ENCODE data around the gene ALDH3A1. TPM values are rescaled to one million over a fixed set of nuclear protein-coding genes. Genes with fewer than 3 reads are reported as not detected.

ALDH3A1 gene
- total RNA-seq, 1 experiment from 2014 or later, result not detected

- POLR2A ChIA-PET (ENCODE audit: low non-redundant PET), result no interaction called here
- no peaks in the 10 kb centered on the region for H3K36me3 ChIP-seq (ENCODE audit: insufficient read depth, low read length, poor library complexity, severe bottlenecking)
- no TSS peak for BruUV-seq (replicated peaks)
Observed at GRCh38 chr17:19712436-19713004, 35.6 kb downstream of the ALDH3A1 start.

DNA sequence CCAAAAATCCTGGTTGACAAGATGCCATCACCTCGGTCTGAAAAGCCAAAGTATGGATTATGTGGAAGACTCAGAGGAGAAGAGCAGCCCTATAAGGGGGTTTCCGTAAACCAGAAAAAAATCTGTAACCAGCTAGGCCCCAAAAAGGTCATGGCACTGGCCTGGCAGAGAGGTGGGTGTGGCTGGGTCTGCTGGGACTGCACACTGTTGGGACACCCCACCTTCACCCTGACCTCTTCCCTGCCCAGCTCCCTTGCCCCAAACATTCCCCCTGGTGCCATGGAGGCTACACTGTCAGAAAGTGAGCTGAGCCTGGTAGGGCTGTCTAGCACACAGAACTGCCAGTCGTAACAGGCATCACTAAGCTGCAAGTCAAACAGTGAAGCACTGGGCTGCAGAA, 38.3 kb downstream of the ALDH3A1 start:
- Histone ChIP-seq H3K9me3 (ENCODE audit: low read depth, low read length, poor library complexity, severe bottlenecking) (no peaks in the 10 kb centered on the region), H3K4me1 (ENCODE audit: insufficient read depth, low read length, poor library complexity, severe bottlenecking) (peaks cover 16% of the 10 kb centered on the region), H3K27ac (ENCODE audit: low read depth, low read length, poor library complexity, severe bottlenecking) (no peak overlapping the region), H3K4me3 (ENCODE audit: low read depth, low read length, poor library complexity, severe bottlenecking) (no peak overlapping the region), H3K27me3 (replicated peaks; ENCODE audit: insufficient read depth, low read depth, low read length, poor library complexity) (no peaks in the 10 kb centered on the region), H3K36me3 (ENCODE audit: insufficient read depth, low read length, poor library complexity, severe bottlenecking) (no peaks in the 10 kb centered on the region)
- CTCF ChIA-PET, result no interaction called here
- no TSS peak for BruUV-seq (replicated peaks)
- POLR2A ChIA-PET (ENCODE audit: low non-redundant PET), result no interaction called here
- DNase-seq (ENCODE audit: low spot score), result no peak
- intact Hi-C loops (cut with micrococcal nuclease; ENCODE audit: unreplicated experiment), result no loop called here
- TF ChIP-seq EZH2 (IDR thresholded peaks at IDR 0.05; ENCODE audit: borderline replicate concordance, low read depth, low read length, poor library complexity, severe bottlenecking) (no peak), CTCF (conservative IDR thresholded peaks at IDR 0.05; ENCODE audit: low read depth, low read length) (no peak)

More at GRCh38 chr17:19712436-19713004, 35.6 kb downstream of the ALDH3A1 start:
- Histone ChIP-seq H3K27me3 (replicated peaks; ENCODE audit: insufficient read depth, low read depth, low read length, poor library complexity) (no peaks in the 10 kb centered on the region), H3K4me3 (ENCODE audit: low read depth, low read length, poor library complexity, severe bottlenecking) (no peak overlapping the region), H3K4me1 (ENCODE audit: insufficient read depth, low read length, poor library complexity, severe bottlenecking) (peaks cover 1% of the 10 kb centered on the region), H3K9me3 (ENCODE audit: low read depth, low read length, poor library complexity, severe bottlenecking) (no peaks in the 10 kb centered on the region), H3K27ac (ENCODE audit: low read depth, low read length, poor library complexity, severe bottlenecking) (no peak overlapping the region)
- no peak for TF ChIP-seq EZH2 (IDR thresholded peaks at IDR 0.05; ENCODE audit: borderline replicate concordance, low read depth, low read length, poor library complexity, severe bottlenecking)
- TF ChIP-seq CTCF (conservative IDR thresholded peaks at IDR 0.05; ENCODE audit: low read depth, low read length), result no peak
- CTCF ChIA-PET, result no interaction called here
- no peak for DNase-seq (ENCODE audit: low spot score)
- intact Hi-C loops (cut with micrococcal nuclease; ENCODE audit: unreplicated experiment), result no loop called here

- POLR2A ChIA-PET (ENCODE audit: low non-redundant PET), result no interaction called here
- no peaks in the 10 kb centered on the region for H3K9me3 ChIP-seq (ENCODE audit: low read depth, low read length, poor library complexity, severe bottlenecking)
- no peak overlapping the region for H3K4me3 ChIP-seq (ENCODE audit: low read depth, low read length, poor library complexity, severe bottlenecking)
- no peak overlapping the region for H3K27ac ChIP-seq (ENCODE audit: low read depth, low read length, poor library complexity, severe bottlenecking)
- no peaks in the 10 kb centered on the region for H3K36me3 ChIP-seq (ENCODE audit: insufficient read depth, low read length, poor library complexity, severe bottlenecking)
- intact Hi-C loops (cut with micrococcal nuclease; ENCODE audit: unreplicated experiment), result no loop called here
- TF ChIP-seq CTCF (conservative IDR thresholded peaks at IDR 0.05; ENCODE audit: low read depth, low read length), result no peak
- no peak for TF ChIP-seq EZH2 (IDR thresholded peaks at IDR 0.05; ENCODE audit: borderline replicate concordance, low read depth, low read length, poor library complexity, severe bottlenecking)
- CTCF ChIA-PET, result no interaction called here
- no TSS peak for BruUV-seq (replicated peaks)
- peaks cover 16% of the 10 kb centered on the region for H3K4me1 ChIP-seq (ENCODE audit: insufficient read depth, low read length, poor library complexity, severe bottlenecking)
- H3K27me3 ChIP-seq (replicated peaks; ENCODE audit: insufficient read depth, low read depth, low read length, poor library complexity), result no peaks in the 10 kb centered on the region
- no peak for DNase-seq (ENCODE audit: low spot score)
Observed at GRCh38 chr17:19708431-19709175, 39.5 kb downstream of the ALDH3A1 start.

Data from A673 (cell line).